Peyer's patch (tissue), 4 donors: Measurements from ENCODE around the gene RAET1E. TPM values are rescaled to one million over a fixed set of nuclear protein-coding genes. Genes with fewer than 3 reads are reported as not detected.
"Not testable (repeated sequence)": the region's sequence is repeated elsewhere in the genome, so short reads cannot be mapped to it uniquely, and the experiment has no call there.

Experiments
- DNase-seq, 3 donors: peaks; one replicate each; pipeline ENCODE4 v3.0.0-alpha.2; 2017 to 2019
- H3K27ac ChIP-seq, 4 donors: fragments of 200-600 bp; sonication (generic); one replicate each; pipeline ENCODE4 v1.5.1; 2016 to 2019
- H3K27me3 ChIP-seq, 2 donors: fragments of 200-600 bp; sonication (generic); one replicate each; pipeline ENCODE4 v1.5.1; 2019
- H3K36me3 ChIP-seq, 3 donors: fragments of 200-600 bp; sonication (generic); one replicate each; pipeline ENCODE4 v1.5.1; 2016 to 2019
- H3K4me1 ChIP-seq, 4 donors: fragments of 200-600 bp; sonication (generic); one replicate each; pipeline ENCODE4 v1.5.1; 2016 to 2019
- H3K4me3 ChIP-seq, 4 donors: fragments of 200-600 bp; sonication (generic); 1 replicate in 3 of 4; 2 replicates in 1 of 4; pipeline ENCODE4 v1.5.1; 2016 to 2019; ENCODE audit warnings: mild to moderate bottlenecking in 1 of 4
- H3K9me3 ChIP-seq, 4 donors: fragments of 200-600 bp; sonication (generic); one replicate each; pipeline ENCODE4 v1.5.1; 2016 to 2019; ENCODE audit warnings: mild to moderate bottlenecking in 1 of 4
- POLR2A ChIP-seq, 2 donors: fragments of 450-650 bp; IDR thresholded peaks; one replicate each; pipeline ENCODE4 v1.5.1; 2017; ENCODE audit warnings: antibody characterized with exemption in 2 of 2, mild to moderate bottlenecking in 2 of 2, moderate library complexity in 2 of 2
- total RNA-seq, 4 donors: library from RNA; depleted of rRNA; stranded (reverse); fragments of >200 nt; gene quantifications; one replicate each; pipeline ENCODE4 v1.1.0, GENCODE V29; 2016
- TF ChIP-seq, protein P1 (sequence below), 6 experiments: fragments of 450-650 bp in 4 of 6; fragments of 200-600 bp in 2 of 6; sonication (generic) in 1 of 6; IDR thresholded peaks; one replicate each; pipeline ENCODE4 v1.5.1; 2017 to 2019; ENCODE audit warnings: antibody characterized with exemption in 6 of 6, mild to moderate bottlenecking in 3 of 6, moderate library complexity in 1 of 6

Gene RAET1E
- total RNA-seq, result not detected

DNA sequence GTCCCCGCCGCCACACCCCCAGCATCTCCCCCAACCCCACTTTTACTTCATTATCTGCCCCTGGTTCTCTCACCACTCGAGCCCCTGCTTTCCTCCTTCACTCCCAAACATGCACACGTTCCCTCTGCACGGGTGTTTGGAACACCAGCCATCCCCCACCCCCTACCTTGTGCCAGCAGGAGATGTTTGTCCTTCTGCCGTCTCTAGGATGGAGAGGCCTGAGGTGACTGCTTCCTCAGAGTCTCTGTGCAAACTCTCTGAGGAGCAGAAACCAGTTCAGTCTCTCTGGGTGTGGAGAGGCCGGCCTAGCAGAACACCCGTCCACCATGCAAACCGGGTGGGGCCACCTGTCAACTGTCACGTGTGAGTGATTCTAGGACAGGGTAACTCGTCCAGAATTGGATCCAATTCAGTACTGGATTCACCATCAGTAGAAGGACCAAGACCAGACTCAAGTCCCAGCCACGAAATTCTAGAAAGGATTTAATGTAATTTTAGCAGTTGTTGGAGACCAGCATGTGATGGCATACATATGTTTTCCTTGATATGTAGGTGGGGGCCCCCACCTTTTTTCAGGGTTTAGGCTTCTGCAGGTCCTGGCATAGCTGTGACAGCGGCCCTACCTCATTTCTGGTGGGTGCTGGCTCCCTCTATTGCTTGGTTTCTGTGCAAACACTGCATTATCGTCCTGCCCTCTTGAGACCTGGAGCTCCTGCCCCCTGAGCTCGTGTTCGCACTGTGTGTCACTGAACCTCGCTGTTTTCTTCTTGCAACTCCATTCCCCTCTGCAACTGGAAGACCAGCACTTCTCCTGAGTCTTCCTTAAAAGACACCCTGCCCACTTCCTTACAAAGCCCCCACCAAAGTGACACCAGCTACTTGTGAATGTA, at the start of gene RAET1E:
Gene RAET1E, minus strand, starts transcription at position 259 of the 890 bp plus-strand sequence. CDS start 7,212 bp downstream, outside the sequence.
- Histone ChIP-seq H3K27ac (peak within 1 kb of the TSS in 3 of 4 donors; percentile 46 to 66 (median 61)), H3K27me3 (no peaks in the 10 kb centered on the region), H3K4me3 (peak within 1 kb of the TSS in 3 of 4 donors; percentile 4 to 27 (median 13)), H3K4me1 (peaks cover 0 to 31% (median 4%) of the 10 kb centered on the region in 4 donors), H3K36me3 (no peaks in the 10 kb centered on the region), H3K9me3 (no peaks in the 10 kb centered on the region)
- TF ChIP-seq, protein P1, sequence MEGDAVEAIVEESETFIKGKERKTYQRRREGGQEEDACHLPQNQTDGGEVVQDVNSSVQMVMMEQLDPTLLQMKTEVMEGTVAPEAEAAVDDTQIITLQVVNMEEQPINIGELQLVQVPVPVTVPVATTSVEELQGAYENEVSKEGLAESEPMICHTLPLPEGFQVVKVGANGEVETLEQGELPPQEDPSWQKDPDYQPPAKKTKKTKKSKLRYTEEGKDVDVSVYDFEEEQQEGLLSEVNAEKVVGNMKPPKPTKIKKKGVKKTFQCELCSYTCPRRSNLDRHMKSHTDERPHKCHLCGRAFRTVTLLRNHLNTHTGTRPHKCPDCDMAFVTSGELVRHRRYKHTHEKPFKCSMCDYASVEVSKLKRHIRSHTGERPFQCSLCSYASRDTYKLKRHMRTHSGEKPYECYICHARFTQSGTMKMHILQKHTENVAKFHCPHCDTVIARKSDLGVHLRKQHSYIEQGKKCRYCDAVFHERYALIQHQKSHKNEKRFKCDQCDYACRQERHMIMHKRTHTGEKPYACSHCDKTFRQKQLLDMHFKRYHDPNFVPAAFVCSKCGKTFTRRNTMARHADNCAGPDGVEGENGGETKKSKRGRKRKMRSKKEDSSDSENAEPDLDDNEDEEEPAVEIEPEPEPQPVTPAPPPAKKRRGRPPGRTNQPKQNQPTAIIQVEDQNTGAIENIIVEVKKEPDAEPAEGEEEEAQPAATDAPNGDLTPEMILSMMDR (IDR thresholded peaks at IDR 0.05), result no peak
- no peak for TF ChIP-seq POLR2A (IDR thresholded peaks at IDR 0.05)
- no peak for DNase-seq

DNA sequence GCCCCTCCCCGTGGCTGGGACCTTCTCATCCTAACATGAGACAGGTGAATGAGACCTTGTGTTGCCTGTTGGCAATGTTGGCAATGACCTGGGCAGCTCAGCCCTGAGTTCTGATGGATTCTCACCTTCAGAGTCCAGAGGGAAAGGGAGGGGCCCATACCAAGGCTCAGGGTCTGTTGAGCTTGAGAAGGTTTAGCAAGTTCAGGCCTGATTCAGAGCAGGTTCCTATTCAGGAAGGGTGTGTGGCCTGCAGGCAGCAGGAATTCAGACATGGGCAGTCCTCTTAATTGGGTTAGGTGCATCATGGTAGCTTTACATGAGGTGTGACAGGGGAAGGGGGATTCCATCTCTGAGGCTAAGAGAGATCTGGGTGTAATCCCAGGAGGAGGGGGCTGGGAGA, 49.6 kb upstream of the RAET1E start:
- not testable (repeated sequence) for H3K36me3 ChIP-seq, H3K4me3 ChIP-seq, H3K27ac ChIP-seq, H3K27me3 ChIP-seq, H3K9me3 ChIP-seq, H3K4me1 ChIP-seq, DNase-seq

GRCh38 chr6:149946631-149947030, 48.7 kb upstream of the RAET1E start:
- DNase-seq, H3K4me3 ChIP-seq, H3K27me3 ChIP-seq, H3K9me3 ChIP-seq, H3K4me1 ChIP-seq, H3K27ac ChIP-seq, H3K36me3 ChIP-seq: not testable (repeated sequence)

DNA sequence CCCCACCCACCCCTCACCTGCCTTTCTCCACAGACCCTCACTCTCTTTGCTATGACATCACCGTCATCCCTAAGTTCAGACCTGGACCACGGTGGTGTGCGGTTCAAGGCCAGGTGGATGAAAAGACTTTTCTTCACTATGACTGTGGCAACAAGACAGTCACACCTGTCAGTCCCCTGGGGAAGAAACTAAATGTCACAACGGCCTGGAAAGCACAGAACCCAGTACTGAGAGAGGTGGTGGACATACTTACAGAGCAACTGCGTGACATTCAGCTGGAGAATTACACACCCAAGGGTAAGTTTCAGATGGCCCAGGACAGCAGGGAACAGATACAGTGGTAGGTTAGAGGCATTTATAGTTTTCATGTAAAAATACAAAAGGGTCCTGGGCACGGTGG, 47.4 kb upstream of the RAET1E start:
- not testable (repeated sequence) for DNase-seq, H3K9me3 ChIP-seq, H3K27me3 ChIP-seq, H3K4me3 ChIP-seq, H3K36me3 ChIP-seq, H3K27ac ChIP-seq
- peaks cover 0 to 15% (median 1%) of the 10 kb centered on the region in 4 donors for H3K4me1 ChIP-seq

- DNase-seq, H3K27ac ChIP-seq, H3K9me3 ChIP-seq, H3K4me3 ChIP-seq, H3K36me3 ChIP-seq: not testable (repeated sequence)
- peaks cover 0 to 21% of the 10 kb centered on the region in 2 donors for H3K27me3 ChIP-seq
- peaks cover 0 to 23% (median 8%) of the 10 kb centered on the region in 4 donors for H3K4me1 ChIP-seq
These were observed 45.4 kb upstream of the RAET1E start for GRCh38 chr6:149943321-149943720.

DNA sequence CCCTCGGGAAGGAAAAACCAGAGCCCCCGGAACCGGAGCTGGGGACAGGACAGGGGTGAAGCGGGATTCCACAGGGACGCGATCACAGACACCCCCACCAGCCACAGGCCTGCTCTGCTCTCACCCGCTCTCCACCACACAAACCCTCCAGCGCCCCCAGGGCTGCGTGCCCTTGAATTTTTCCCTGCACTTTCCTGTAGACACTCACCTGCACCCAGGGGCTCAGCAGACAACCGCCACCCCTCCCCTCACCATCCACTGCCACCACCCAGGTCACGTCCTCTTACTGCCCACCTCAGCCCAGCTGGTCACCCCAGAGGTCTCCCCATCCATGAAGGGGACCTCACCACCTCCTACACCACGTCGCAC, 44.5 kb upstream of the RAET1E start:
- TF ChIP-seq, protein P1 (IDR thresholded peaks at IDR 0.05), result no peak
- TF ChIP-seq POLR2A (IDR thresholded peaks at IDR 0.05), result no peak
- no peaks in the 10 kb centered on the region for H3K9me3 ChIP-seq
- H3K27ac ChIP-seq, result no peak overlapping the region
- no peak for DNase-seq
- H3K4me3 ChIP-seq, result peak overlapping the region; percentile 31 to 57 (median 48)
- no peaks in the 10 kb centered on the region for H3K36me3 ChIP-seq
- H3K4me1 ChIP-seq, result peaks cover 0 to 26% (median 10%) of the 10 kb centered on the region in 4 donors
- peaks cover 0 to 24% of the 10 kb centered on the region in 2 donors for H3K27me3 ChIP-seq

- DNase-seq, result peak; percentile 68 to 87 (median 80)
- no peaks in the 10 kb centered on the region for H3K36me3 ChIP-seq
- peaks cover 0 to 26% (median 10%) of the 10 kb centered on the region in 4 donors for H3K4me1 ChIP-seq
- peak within 1 kb of the TSS; percentile 31 to 57 (median 48) for H3K4me3 ChIP-seq
- H3K9me3 ChIP-seq, result no peaks in the 10 kb centered on the region
- peak in 1 of 2 donors; percentile 20 for TF ChIP-seq POLR2A (IDR thresholded peaks at IDR 0.05)
- TF ChIP-seq, protein P1 (IDR thresholded peaks at IDR 0.05), result no peak
- no peak within 1 kb of the TSS for H3K27ac ChIP-seq
- H3K27me3 ChIP-seq, result peaks cover 0 to 24% of the 10 kb centered on the region in 2 donors
These were observed 43.9 kb upstream of the RAET1E start, which contains the start of gene ULBP2 for GRCh38 chr6:149941583-149942460. ULBP2 (plus strand) TSS chr6:149942014; CDS start chr6:149942073, 59 bp downstream.
